Activated T-helper 1 cell treated with Interleukin-2 at 50 U/mL for 16 hours (primary cell): ENCODE data around the gene VPS37B.
"Not testable (repeated sequence)": the region's sequence is repeated elsewhere in the genome, so short reads cannot be mapped to it uniquely, and the experiment has no call there.

Experiments used
- DNase-seq: peaks from one replicate; pipeline ENCODE4 v3.0.0-alpha.2; 2020; ENCODE audit warnings: low read depth

VPS37B gene, protein sequence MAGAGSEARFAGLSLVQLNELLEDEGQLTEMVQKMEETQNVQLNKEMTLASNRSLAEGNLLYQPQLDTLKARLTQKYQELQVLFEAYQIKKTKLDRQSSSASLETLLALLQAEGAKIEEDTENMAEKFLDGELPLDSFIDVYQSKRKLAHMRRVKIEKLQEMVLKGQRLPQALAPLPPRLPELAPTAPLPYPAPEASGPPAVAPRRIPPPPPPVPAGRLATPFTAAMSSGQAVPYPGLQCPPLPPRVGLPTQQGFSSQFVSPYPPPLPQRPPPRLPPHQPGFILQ

DNA sequence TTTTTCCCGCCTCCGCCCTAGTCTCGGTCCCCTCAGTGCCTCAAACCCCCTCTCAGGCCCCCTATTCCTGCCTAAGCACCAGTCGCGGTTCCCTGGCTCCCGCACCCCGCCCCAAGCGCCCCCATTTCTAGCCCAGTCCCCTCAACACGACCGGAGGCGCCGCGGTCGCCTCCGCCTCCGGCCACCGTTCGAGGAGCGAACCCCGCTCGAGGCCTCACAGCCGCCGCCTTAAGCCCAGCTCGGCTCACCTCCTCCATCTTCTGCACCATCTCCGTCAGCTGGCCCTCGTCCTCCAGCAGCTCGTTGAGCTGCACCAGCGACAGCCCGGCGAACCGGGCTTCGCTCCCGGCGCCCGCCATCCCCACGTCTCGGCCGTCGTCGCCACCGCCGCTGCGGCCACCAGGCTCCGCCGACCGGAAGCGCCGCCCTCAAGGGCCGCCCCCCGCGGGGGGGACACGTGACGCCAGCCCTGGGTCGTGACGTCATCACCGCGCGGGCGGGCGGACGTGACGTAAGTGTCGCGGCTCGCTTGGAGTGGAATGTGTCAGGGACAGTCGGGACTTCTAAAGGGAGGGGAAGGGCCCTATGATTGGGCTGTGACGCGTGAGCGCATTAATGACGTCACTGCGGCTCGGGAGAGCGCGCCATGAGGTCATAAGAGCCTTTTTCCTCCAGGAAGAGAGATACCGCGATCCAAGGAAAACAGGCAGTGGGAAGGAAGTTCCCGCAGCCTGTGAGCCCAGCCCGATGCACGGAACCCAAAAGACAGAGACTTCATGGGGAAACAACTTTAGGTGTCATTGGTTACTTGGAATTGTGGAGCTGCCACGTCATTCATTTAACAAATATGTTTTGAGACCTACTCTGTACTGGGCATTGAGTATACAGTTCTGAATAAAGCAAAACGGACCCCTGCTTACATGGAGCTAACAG, at the start of gene VPS37B:
VPS37B (minus strand) TSS at position 421 of the 933 bp plus-strand sequence; CDS start at position 359, 62 bp downstream.
- peak; percentile 77 for DNase-seq

DNA sequence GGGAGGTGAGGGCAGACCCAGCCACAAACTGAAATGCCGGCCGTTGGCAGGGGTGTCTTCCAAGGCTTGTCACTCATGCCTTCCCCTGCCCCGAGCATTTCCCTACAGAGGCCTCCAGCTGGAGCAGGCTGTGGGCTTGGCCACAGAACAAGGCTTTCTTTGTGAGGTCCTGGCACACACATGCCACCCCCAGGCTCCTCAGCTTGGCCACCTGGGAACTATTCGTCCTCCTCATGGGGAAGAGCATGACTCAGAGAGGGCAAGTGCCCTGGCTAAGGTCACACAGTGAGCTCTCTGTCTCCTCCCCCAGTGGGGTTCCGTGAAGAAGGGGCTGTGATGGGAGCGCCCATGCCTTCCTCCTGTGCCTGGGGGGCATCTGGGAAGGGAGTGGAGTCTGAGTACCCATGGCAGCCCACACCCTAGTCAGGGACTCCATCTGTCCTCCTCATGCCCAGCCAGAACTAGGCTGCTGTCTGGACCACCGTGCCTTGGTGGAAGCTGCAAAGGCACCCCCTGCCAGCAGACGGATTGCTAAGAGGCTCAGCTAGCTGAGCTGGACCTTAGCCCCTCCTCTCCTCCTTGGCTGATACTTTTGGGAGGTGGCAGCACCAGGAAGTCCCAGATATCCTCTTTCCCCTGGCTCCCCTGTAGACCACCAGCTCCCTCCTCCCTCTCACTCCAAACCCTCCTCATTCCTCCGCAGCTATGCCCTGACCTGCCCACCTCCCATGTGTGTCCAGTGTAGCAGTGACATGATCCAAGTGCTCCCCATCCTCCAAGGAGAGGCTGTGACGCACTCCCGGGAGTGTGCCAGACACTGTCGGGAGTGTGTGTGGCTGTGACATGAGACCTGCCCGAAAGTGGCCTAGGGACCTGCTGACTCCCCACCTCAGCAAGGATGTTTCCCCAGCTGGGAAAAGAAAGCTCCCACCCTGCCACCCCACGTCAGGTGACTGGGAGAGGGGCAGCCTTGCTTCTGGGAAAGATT, 49.0 kb upstream of the VPS37B start:
- no peak for DNase-seq

DNA sequence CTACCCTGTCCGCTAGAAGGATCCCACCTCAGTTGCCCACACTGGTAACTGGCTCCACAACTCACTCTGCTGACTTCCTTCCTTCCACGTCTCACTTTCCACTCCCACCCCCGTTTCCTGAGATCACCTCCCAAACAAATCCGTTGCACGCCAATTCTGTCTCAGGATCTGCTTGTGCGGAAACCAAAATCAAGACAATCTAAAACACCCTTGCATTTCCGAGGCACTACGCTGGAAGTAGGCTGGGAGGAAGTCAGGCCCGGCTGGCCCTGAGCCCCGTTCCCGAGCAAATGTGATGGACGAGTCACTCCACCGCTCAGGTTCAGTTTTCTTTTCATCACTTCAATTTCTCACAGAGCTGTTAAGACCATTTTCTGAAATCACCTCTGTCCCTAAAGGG, 47.3 kb upstream of the VPS37B start:
- DNase-seq = no peak

DNA sequence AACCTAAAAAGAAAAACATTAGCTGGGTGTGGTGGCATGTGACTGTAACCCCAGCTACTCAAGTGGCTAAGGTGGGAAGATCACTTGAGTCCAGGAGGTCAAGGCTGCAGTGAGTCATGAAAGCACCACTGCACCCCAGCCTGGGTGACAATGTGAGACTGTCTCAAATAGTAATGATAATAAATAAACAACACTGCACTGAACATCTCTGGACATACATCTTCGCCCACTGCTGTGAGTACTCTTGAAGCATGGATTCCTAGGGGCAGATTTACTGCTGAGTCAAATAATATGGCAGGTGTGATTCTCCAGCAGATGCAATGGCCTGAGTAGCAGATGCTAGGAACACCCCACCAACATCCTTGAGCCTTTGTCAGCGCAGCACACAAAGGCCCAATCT, 46.7 kb upstream of the VPS37B start:
- DNase-seq = no peak

DNA sequence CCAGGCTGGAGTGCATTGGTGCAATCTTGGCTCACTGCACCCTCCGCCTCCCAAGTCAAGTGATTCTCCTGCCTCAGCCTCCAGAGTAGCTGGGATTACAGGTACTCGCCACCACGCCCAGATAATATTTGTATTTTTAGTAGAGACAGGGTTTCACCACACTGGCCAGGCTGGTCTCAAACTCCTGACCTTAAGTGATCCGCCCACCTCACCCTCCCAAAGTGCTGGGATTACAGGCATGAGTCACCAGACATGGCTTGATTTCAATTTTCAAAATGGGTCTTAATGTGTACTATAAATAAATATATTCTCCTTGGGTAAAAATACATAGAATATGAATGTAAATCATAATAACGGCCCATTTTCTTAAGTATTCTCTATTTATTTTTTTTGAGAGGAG, 45.4 kb upstream of the VPS37B start:
- DNase-seq = not testable (repeated sequence)

DNA sequence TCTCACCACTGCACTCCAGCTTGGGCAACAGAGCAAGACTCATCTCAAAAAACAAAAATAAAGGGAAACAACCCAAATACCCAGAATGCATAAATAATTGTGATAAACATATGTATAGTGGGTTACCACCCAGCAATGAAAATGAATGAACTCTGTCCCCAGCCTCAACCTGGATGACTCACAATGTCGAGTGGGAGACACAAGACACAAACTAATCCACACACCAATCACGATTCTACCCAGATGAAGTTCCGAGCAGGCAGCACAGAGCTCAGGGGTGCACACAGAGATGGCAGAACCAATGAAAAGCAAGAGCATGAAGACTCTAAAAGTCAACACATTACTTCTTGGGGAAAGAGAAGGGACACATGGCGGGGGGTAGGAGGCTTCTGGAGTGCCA, 43.2 kb upstream of the VPS37B start:
- no peak for DNase-seq

DNA sequence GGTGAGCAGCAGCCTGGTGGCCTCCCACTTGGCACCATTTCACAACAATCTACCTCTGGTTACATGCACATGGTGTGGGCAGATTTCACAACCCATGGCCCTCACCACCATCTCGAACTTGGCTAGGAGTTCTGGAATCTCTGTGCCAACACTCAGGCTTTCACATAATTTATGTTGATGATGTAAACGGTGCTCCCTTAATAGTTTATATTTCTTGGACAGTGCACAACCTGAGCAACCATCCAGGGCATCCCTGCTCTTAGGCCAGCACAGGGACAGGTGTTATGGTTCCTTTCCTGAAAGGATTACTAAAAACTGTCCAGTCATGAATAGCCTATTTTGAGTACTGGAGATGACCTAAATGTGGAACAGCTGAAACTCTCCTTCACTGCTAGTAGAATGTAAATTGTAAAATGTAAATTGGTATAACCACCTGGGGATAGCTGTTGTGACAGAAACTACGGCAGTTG, 41.7 kb upstream of the VPS37B start:
- no peak for DNase-seq

DNA sequence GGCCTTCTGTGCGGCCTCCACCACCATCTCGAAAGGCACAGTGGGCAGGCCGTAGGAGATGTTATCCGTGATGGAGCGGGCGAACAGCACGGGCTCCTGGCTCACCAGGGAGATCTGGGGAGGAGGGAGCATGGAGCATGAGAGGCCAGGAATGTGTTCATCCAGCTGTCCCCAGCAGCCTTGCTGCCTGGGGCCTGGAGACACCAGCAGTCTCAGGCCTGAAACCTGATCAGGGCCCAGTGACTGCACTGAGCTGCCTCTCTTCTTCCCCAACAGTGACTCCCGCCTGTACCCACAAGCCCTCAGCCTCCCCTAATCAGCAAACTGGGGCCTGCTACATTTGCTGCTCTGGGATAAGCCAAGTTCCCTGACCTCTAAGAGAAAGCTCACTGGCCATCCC, 39.4 kb upstream of the VPS37B start:
- no peak for DNase-seq

DNA sequence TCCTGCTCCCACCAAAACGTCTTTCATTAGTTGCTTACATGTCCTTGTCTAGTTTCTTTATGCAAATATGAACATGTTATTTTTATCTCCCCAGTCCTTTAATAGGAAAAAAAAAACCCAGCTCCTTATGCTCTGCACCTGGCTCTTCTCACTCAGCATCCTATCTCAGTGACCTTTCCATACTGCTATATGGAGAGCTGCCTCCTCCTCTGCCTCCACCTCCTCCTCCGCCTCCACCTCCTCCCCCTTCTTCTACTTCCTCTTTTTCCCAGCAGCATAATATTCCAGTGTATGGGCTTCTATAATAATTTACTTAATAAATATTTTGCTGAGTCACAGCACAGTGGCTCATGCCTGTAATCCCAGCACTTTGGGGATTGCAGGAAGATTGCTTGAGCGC, 38.8 kb upstream of the VPS37B start:
- no peak for DNase-seq

DNA sequence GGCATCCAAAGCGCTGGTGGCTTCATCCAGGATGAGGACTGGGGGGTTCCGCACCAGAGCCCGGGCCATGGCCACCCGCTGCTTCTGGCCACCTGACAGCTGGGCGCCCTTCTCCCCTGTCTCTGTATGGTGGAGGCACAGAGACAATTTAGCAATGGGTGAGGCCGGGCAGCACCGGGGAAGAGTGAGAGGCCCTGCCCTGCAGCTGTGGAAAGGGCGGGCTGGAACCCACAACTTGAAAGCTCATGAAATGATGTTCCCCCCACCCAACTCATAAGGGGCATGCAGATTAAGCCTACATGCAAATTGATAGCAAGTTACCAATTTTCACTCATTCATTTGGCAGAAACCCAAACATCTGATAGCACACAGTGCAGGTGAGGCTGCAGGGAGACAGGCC, 36.3 kb upstream of the VPS37B start:
- no peak for DNase-seq

DNA sequence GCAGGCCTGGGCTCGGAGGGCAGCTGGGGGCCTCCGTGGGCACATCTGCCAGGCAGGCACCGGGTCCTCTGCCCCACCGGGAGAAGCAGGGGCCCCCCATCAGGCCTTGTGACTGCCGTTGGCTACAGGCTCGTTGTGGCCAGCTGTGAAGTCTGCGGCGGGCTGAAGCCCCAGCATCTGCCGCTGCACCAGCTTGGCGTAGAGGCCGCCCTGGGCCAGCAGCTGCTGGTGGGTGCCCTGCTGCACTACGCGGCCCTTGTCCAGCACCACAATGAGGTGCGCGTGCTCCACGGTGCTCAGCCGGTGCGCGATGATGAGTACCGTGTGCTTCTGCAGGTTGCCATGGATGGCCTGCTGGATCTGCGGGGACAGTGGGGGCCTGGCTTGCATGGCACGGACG, 33.9 kb upstream of the VPS37B start:
- DNase-seq = no peak

DNA sequence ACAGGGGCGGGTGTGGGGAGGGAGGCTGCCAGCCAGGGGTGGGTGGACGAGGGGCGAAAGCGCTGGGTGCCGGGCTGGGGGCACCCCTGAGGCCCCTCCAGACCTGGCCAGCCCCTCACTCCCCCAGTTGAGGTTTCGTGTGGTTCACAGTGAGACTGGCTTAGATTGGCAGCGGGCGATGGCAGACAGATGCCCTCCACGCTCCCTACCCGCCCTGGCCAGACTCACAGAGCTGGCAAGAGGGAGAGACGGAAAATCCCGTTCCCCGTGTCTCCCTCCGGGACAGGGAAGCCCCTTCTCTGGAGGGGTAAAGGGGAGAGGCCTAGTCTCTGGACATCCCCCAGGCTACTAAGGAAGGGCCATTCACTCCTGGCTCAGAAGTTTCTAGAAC, 33.2 kb upstream of the VPS37B start:
- no peak for DNase-seq

DNA sequence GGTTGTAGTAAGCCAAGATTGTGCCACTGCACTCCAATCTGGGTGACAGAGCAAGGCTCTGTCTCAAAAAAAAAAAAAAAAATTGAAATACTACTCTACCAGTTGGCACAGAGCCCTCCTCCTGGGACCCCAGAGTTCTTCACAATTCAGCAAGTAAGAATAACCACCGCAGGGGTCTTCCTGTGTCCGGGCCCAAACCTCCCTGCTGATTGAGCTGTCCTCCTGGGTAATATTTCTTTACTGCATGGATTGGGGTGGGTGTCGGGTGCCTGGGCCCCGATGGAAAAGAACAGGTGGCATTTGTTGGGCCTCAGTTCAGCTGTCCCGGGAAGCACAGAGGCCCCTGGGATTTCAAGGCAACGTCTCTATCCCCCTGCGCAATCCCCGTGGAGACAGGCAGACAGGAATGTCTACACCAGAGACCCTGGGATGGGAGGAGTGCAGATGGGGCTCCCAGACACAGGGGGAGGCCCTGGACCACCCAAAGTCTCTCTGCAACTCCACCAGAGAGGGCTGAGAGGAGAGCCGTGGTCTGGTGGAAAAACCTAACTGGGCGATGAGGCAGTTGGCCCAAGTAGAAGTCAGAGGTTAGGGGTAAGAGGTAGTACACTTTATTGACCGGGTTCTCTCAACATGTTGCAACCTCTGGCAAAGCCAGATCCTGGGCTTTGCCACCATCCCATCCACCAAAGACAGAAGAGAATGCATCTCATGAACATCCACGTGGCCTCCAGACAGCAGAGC, 32.7 kb upstream of the VPS37B start:
- no peak for DNase-seq

DNA sequence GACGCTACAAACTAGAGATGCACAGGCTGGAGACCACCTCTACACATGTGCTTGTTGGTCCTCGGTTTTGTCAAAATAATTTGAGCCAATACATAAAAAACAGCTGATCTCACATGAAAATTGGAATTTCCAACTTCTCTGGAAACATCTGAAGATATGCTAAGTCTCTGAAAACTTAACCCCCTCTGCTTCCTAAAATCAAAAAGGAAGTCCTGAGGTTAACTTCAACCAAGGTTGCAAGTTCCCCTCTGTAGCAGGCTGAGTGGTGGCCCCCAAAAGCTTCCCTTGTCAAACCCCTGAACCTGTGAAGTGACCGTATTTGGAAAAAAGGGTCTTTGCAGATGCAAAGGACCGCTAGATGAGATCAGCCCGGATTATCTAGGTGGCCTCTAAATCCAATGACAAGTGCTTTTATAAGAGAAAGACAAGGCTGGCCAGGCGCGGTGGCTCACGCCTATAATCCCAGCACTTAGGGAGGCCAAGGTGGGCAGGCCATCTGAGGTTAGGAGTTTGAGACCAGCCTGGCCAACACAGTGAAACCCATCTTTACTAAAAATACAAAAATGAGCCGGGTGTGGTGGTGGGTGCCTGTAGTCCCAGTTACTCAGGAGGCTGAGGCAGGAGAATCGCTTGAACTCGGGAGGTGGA, 32.0 kb upstream of the VPS37B start:
- DNase-seq = no peak

DNA sequence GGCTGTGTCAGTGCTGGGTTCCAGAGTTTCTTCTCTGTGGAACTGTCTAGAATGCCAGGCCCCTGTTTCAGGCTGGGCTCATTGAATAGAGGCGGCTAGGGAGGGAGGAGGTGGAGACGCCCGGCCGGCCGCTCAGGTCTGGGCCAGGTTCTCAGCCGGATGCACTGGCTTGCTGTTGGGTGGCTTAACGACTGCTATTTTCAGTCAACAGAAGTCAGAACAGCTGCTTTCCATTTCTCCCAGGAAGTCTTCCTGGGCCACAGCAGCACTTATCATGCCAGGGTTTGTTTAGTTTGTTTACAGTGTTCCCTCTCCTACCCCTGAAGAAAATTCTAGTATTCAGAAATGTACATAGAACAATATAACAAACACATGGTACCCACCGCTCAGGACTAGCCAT, 26.0 kb upstream of the VPS37B start:
- DNase-seq = no peak

DNA sequence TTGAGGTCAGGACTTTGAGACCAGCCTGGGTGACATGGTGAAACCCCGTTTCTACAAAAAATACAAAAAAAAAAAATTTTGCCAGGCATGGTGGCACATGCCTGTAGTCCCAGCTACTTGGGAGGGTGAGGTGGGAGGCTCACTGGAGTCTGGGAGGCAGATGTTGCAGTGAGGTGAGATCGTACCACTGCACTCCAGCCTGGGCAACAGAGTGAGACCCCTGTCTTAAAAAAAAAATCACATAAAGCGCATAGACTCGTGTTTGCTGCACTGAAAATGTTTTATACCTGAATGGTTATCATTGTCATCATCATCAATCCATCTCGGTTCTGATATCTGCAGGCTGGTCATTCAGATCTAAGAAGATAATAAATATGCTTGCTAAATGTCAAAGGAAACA, 24.8 kb upstream of the VPS37B start:
- DNase-seq = no peak

DNA sequence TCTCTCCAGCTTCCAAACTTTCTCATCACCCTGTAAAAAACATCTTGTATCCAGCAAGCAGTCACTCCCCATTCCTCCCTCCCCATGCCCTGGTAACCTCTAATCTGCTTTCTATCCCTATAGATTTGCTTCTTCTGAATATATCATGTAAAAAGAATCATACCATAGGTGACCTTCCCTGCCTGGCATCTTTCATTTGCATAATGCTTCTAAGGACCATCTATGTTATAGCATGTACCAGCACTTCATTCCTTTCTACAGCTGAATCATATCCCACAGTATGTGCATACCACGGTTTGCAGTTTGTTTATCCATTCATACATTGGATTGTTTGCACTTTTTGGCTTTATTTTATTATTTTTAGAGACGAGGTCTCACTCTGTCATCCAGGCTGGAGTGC, 22.9 kb upstream of the VPS37B start:
- no peak for DNase-seq

DNA sequence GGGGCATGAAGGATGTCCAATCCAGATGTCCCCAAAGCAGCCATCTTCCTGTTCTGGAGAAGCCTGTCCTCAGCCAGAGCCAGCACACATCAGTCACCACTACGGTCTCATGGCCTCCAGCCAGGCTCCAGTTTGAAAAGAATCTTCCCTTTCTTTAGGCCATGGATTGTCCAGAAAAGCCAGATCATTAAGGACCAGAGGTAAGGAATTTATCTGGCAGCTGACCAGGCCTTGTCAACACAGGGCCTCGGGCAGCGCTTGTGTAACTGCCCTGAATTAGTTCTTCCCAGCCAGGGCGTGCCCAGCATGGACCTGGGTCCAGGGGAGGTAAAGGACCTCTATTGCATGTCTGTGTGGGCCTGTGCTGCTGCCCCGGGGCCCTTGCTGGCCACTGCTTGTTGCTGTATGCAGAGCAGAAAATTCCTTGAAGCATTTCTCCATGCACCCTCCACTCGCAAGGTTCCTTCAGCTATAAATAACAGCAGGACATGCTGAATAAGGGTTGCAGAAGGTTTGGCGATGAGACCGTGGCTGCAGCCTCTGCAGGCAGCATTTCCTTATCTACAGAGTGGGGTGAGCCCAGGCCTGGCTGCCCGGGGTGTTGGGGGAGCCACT, 21.7 kb upstream of the VPS37B start:
- DNase-seq = no peak

DNA sequence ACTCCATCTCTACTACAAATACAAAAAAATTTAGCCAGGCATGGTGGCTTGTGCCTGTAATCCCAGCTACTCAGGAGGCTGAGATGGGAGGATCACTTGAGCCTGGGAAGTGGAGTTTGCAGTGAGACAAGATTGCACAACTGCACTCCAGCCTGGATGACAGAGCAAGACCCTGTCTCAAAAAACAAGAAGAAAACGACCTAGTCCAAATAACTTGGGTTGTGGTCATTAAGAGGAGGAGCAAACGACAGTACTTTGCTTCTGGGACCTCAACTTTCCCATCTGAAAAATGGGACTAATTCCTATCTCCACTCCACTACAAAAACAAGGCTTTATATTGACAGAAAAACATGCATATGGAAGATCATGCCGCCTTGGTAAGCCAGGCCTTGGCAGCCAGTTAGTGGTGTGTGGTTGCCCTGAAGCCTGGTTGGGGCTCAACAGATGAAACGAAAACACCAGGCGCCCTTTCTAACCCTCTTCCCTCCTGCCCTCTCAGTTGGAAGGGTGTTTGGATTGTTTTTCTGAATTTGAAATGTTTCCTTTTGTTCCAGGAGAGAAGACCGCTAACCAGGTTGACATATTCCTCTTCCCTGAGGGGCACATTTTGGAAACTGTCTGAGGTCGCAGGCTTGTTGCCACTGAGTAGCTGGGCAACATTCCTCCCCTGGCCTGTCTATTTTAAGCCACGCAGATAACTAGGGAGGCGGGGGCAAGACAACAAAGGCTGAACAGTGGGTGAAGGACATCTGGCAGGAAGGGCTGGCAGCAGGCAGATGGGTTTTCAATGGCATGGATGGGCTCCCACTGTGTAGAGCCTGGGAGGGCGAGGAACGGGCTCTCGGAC, 13.7 kb upstream of the VPS37B start:
- DNase-seq = no peak
